GM20000 (cell line): ENCODE results near the gene ANKH.

Experiments used
- DNase-seq: peaks from one replicate; pipeline ENCODE4 v3.0.0; 2012; ENCODE audit warnings: low spot score
- CTCF ChIP-seq: IDR thresholded peaks from 2 replicates; pipeline ENCODE4 v1.5.1; 2012; ENCODE audit warnings: mild to moderate bottlenecking, control low read depth; ENCODE audit errors: extremely low read depth, missing control alignments

The ANKH gene

GRCh38 chr5:14707811-14708390 lies 163.7 kb downstream of the ANKH start:
- no peak for DNase-seq
- no peak for TF ChIP-seq CTCF

GRCh38 chr5:14706615-14707021 lies 165.0 kb downstream of the ANKH start:
- no peak for TF ChIP-seq CTCF
- DNase-seq: no peak

GRCh38 chr5:14705556-14705955 lies 166.0 kb downstream of the ANKH start:
- TF ChIP-seq CTCF: no peak
- DNase-seq: no peak

GRCh38 chr5:14702238-14702839 lies 169.2 kb downstream of the ANKH start:
- no peak for TF ChIP-seq CTCF
- no peak for DNase-seq

- no peak for DNase-seq
These were observed 170.0 kb downstream of the ANKH start for GRCh38 chr5:14701556-14701955.

GRCh38 chr5:14700478-14701436 lies 170.8 kb downstream of the ANKH start:
- TF ChIP-seq CTCF: no peak
- no peak for DNase-seq

More at GRCh38 chr5:14701556-14701955, 170.0 kb downstream of the ANKH start:
- TF ChIP-seq CTCF: no peak
